Embryonic facial prominence (tissue), 1 donor: ENCODE measurements around the gene SPEF1.

Experiments used
- DNase-seq: peaks from one replicate; pipeline ENCODE4 v3.0.0-alpha.2; 2016; ENCODE audit errors: extremely low spot score

SPEF1 gene

DNA sequence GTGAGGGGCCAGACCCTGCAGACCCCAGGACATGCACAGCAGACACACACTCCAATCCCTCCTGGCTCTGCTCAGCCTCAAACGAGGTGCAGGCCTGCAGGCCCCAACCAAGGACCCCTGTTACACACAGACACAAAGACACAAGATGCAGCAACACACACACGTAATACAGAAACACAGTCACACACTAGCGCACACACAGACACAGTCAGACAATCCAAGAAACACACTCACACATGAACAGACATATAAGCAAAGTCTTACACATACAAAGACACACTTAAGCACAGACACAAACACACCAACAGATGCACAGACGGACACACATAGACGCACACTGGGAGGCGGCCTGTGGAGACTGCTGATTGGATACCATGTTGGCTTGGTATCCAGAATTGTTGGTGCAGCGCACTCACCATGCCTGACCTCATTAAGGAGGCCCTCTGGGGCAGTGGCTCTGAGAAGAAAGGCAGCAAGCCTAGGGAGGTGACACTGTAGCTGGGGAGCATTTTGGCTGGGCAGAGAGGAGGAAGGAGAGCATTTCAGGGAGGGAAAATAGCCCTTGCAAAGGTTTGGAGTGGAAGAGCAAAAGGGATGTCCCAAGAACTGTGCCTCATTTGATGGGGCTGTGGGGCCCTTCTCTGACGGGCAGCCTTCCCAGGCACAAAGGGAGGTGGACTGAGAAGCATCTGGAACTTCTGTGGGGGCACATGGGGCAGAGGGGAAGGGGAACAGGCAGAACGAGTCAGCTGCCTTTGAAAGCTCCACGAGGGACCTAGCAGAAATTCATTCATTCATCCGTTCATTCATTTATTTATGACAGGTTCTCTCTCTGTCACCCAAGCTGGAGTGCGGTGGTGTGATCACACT, 50.2 kb downstream of the SPEF1 start:
- DNase-seq = no peak

DNA sequence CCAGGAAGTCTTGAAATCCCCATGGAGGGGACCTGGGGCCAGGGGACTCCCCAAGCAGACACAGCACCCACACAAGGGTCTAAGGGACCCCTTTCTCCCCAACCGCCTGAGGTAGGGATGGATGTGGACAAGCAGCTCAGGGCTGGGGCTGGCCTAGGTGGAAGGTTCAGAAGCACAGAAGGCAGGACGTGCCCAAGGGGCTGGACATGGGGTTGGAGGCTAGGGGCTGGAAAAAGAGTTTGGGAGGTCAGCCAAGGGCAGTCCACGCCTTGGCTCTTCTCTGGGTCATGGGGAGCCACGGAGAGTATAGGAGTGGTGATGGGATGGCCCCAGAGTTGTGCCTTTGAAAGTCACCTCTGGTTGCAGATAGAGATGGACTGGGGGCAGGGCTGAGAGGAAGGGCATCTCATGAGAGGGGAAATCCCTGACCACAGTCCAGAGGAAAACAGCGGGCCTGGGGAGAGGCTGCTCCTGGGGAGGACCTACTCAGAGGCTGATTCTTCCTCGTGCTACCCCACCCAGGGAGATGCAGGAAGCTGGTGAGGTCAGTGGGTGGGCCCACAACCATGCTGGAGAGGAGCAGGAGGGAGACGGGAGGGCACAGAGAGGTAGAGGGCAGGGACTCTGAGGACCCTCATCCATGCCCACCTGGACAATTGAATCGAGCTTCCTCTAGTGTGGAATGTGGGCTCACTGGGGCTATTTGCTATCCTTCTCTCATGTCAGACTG, 51.3 kb downstream of the SPEF1 start:
- DNase-seq = no peak

DNA sequence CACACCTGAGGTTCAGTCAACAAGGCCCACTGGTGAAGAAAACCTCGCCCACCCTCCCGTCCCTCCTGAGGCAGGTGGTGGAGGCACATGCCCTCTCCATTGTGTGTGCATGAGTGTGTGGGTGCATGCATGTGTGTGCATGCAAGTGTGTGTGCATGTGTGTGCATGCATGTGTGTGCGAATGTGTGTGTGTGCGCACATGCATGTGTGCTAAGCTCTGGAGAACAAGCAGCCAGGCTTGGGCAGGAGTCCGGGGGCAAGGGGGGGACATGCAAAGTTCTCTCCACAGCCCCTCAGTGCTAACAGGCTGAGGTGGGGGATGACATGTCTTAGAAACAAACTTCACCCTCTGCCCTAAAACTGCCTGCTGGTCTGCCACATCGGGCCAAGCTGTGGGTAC, 51.9 kb downstream of the SPEF1 start:
- DNase-seq = no peak

DNA sequence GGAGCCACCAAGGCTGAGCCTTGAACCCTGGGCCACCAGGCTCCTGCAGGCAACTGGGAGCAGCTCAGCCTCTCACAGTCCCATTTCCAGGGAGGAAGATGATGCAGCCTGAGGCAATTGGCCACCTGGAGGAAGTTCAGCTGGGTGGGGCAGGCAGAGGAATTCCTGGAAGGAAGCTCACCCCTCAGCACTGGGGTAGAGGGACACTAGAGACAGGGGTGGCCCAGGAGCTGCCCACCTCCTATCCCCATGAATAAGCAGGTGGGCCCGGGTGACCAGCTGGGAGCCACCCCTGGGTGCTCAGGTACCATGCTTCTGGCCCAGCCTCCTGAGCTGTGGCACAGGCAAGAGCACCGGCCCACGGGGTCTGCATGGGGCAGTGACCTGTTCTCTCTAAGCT, 52.4 kb downstream of the SPEF1 start:
- DNase-seq = no peak

DNA sequence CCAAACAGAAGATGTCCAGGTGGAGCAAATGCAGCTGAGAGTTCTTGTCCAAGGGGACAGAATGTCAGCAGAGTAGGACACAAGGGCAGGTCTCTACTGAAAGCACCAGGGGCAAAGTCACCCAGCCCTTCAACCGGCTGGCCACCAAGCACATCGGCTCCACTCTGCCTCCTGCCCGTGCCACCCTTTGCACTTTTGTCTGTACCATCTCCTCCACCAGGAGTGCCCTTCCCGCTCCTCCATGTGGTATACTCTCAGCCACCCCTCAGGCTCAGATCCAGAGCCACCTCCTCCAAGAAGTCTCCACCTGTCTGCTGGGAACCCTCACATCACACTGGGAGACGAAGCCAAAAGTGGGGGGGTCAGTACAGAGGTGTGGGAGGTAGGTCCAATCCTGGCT, 52.9 kb downstream of the SPEF1 start:
- DNase-seq = no peak
